IPS-15b (cell line): ENCODE data around the gene ST6GAL1.

Source experiments
- H3K27me3 ChIP-seq: one replicate; pipeline ENCODE4 v1.6.1; 2013; ENCODE audit warnings: low read length; ENCODE audit not compliant: control insufficient read depth, insufficient read depth
- H3K36me3 ChIP-seq: one replicate; pipeline ENCODE4 v1.6.1; 2013; ENCODE audit warnings: low read length; ENCODE audit not compliant: control insufficient read depth, insufficient read depth
- H3K4me1 ChIP-seq: one replicate; pipeline ENCODE4 v1.6.1; 2013; ENCODE audit warnings: mild to moderate bottlenecking, low read length; ENCODE audit not compliant: control insufficient read depth, insufficient read depth
- H3K4me3 ChIP-seq: one replicate; pipeline ENCODE4 v1.5.1; 2013; ENCODE audit warnings: low read depth, low read length
- H3K9ac ChIP-seq: one replicate; pipeline ENCODE4 v1.6.1; 2013; ENCODE audit warnings: low read depth, mild to moderate bottlenecking, low read length
- H3K9me3 ChIP-seq: one replicate; pipeline ENCODE4 v1.6.1; 2013; ENCODE audit warnings: mild to moderate bottlenecking, low read length; ENCODE audit not compliant: control insufficient read depth, insufficient read depth

Gene ST6GAL1

GRCh38 chr3:187105700-187106099 is 175.4 kb downstream of the ST6GAL1 start:
- H3K27me3 ChIP-seq: no peaks in the 10 kb centered on the region
- H3K9me3 ChIP-seq: no peaks in the 10 kb centered on the region
- H3K9ac ChIP-seq: no peak overlapping the region
- H3K4me1 ChIP-seq: peaks cover 4% of the 10 kb centered on the region
- no peaks in the 10 kb centered on the region for H3K36me3 ChIP-seq
- H3K4me3 ChIP-seq: no peak overlapping the region

- peaks cover 4% of the 10 kb centered on the region for H3K4me1 ChIP-seq
- H3K36me3 ChIP-seq: no peaks in the 10 kb centered on the region
These were observed 177.7 kb downstream of the ST6GAL1 start for GRCh38 chr3:187107989-187108388.

GRCh38 chr3:187110156-187110555 is 179.8 kb downstream of the ST6GAL1 start:
- Histone ChIP-seq H3K4me1 (peaks cover 2% of the 10 kb centered on the region), H3K36me3 (no peaks in the 10 kb centered on the region), H3K9ac (no peak overlapping the region), H3K9me3 (no peaks in the 10 kb centered on the region), H3K4me3 (no peak overlapping the region), H3K27me3 (no peaks in the 10 kb centered on the region)

More at GRCh38 chr3:187107989-187108388, 177.7 kb downstream of the ST6GAL1 start:
- Histone ChIP-seq H3K9me3 (no peaks in the 10 kb centered on the region), H3K9ac (no peak overlapping the region), H3K4me3 (no peak overlapping the region), H3K27me3 (no peaks in the 10 kb centered on the region)

GRCh38 chr3:187112934-187113793 is 182.8 kb downstream of the ST6GAL1 start:
- H3K27me3 ChIP-seq: no peaks in the 10 kb centered on the region
- H3K4me1 ChIP-seq: no peaks in the 10 kb centered on the region
- H3K36me3 ChIP-seq: no peaks in the 10 kb centered on the region
- H3K9me3 ChIP-seq: no peaks in the 10 kb centered on the region
- H3K4me3 ChIP-seq: no peak overlapping the region
- no peak overlapping the region for H3K9ac ChIP-seq

- Histone ChIP-seq H3K9ac (no peak overlapping the region), H3K4me1 (no peaks in the 10 kb centered on the region), H3K4me3 (no peak overlapping the region), H3K9me3 (no peaks in the 10 kb centered on the region), H3K36me3 (no peaks in the 10 kb centered on the region), H3K27me3 (no peaks in the 10 kb centered on the region)
These were observed 184.2 kb downstream of the ST6GAL1 start for GRCh38 chr3:187114511-187114910.

- H3K9me3 ChIP-seq: no peaks in the 10 kb centered on the region
These were observed 190.0 kb downstream of the ST6GAL1 start for GRCh38 chr3:187120326-187120725.

GRCh38 chr3:187122261-187122660 is 191.9 kb downstream of the ST6GAL1 start:
- no peak overlapping the region for H3K4me3 ChIP-seq
- H3K9ac ChIP-seq: no peak overlapping the region
- no peaks in the 10 kb centered on the region for H3K36me3 ChIP-seq
- no peaks in the 10 kb centered on the region for H3K4me1 ChIP-seq
- no peaks in the 10 kb centered on the region for H3K9me3 ChIP-seq
- no peaks in the 10 kb centered on the region for H3K27me3 ChIP-seq

More at GRCh38 chr3:187120326-187120725, 190.0 kb downstream of the ST6GAL1 start:
- Histone ChIP-seq H3K27me3 (no peaks in the 10 kb centered on the region), H3K9ac (no peak overlapping the region), H3K4me3 (no peak overlapping the region), H3K4me1 (no peaks in the 10 kb centered on the region), H3K36me3 (no peaks in the 10 kb centered on the region)

- H3K9ac ChIP-seq: no peak overlapping the region
These were observed 195.1 kb downstream of the ST6GAL1 start for GRCh38 chr3:187125319-187126031.

More at GRCh38 chr3:187125319-187126031, 195.1 kb downstream of the ST6GAL1 start:
- H3K27me3 ChIP-seq: no peaks in the 10 kb centered on the region
- no peaks in the 10 kb centered on the region for H3K9me3 ChIP-seq
- peaks cover 4% of the 10 kb centered on the region for H3K36me3 ChIP-seq
- no peak overlapping the region for H3K4me3 ChIP-seq
- H3K4me1 ChIP-seq: no peaks in the 10 kb centered on the region
